OCI-LY3 (cell line): Measurements from ENCODE around the gene PATL1.

Experiments
- H2AFZ ChIP-seq: fragments of 200-600, 300-600 bp; shearing (Covaris generic); 2 replicates; pipeline ENCODE4 v1.6.0; 2014; ENCODE audit warnings: antibody characterized with exemption, low read depth, low read length
- H3K27ac ChIP-seq: fragments of 200-600, 300-600 bp; sonication (generic); 2 replicates; pipeline ENCODE4 v1.5.1; 2014; ENCODE audit warnings: mild to moderate bottlenecking, low read length, moderate library complexity, mixed read lengths
- H3K27me3 ChIP-seq: fragments of 200-600, 300-600 bp; sonication (generic); 2 replicates; pipeline ENCODE4 v1.6.1; 2014; ENCODE audit warnings: low read depth, low read length, mixed read lengths
- H3K36me3 ChIP-seq: fragments of 200-600, 300-600 bp; sonication (generic); replicated peaks from 2 replicates; pipeline ENCODE3; 2014; ENCODE audit warnings: low read depth, low read length, mixed read lengths
- H3K4me1 ChIP-seq: fragments of 300-600, 200-600 bp; sonication (generic); 2 replicates; pipeline ENCODE4 v1.6.1; 2014; ENCODE audit warnings: low read length, mixed read lengths
- H3K4me2 ChIP-seq: fragments of 200-600, 300-600 bp; sonication (generic); 2 replicates; pipeline ENCODE4 v1.6.1; 2014; ENCODE audit warnings: low read length, mixed read lengths
- H3K4me3 ChIP-seq: fragments of 300-600, 200-600 bp; sonication (generic); 2 replicates; pipeline ENCODE4 v1.5.1; 2014; ENCODE audit warnings: antibody characterized with exemption, mild to moderate bottlenecking, low read length, moderate library complexity
- H3K79me2 ChIP-seq: fragments of 300-600, 200-600 bp; shearing (Covaris generic); 2 replicates; pipeline ENCODE4 v1.6.1; 2014; ENCODE audit warnings: mild to moderate bottlenecking, low read length, mixed read lengths
- H3K9ac ChIP-seq: fragments of 300-600, 200-600 bp; shearing (Covaris generic); 2 replicates; pipeline ENCODE4 v1.6.0; 2014; ENCODE audit warnings: mild to moderate bottlenecking, low read length, moderate library complexity
- H3K9me3 ChIP-seq: fragments of 200-600, 300-600 bp; shearing (Covaris generic); 2 replicates; pipeline ENCODE4 v1.6.1; 2014; ENCODE audit warnings: low read length, mixed read lengths; ENCODE audit not compliant: insufficient read depth
- H4K20me1 ChIP-seq: fragments of 200-600, 300-600 bp; sonication (generic); 2 replicates; pipeline ENCODE4 v1.6.1; 2016; ENCODE audit warnings: low read length, mixed read lengths; ENCODE audit not compliant: insufficient read depth
- EZH2phosphoT487 ChIP-seq: fragments of 200-600 bp; shearing (Covaris generic); IDR thresholded peaks from 2 replicates; pipeline ENCODE4 v1.6.1; 2018; ENCODE audit warnings: antibody characterized with exemption, mixed run types, low read depth
- TF ChIP-seq, protein P1 (sequence below): fragments of 200-600, 300-600 bp; sonication (generic); IDR thresholded peaks from 2 replicates; pipeline ENCODE4 v1.5.1; 2014; ENCODE audit warnings: antibody characterized with exemption, low read length, low read depth

Gene PATL1

DNA sequence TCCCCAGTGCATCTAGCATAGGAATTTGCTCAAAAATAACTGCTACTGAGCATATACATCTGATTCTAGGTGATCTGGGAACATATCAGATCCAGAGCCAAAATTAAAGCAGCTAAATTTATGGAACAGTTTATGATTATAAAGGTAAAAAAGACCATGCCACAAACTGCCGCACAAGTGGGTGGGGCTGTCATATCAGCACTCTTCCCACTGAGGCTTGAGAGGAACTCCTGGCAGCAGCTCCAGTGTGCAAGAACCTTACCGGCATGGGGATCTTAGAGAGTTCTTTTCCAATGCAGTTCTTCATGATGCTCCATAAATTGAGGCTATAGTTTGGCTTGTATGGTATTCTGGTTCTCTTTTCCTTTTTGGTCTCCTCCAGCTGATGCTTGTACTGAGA lies 68.6 kb downstream of the PATL1 start:
- Histone ChIP-seq H3K27ac (no peak overlapping the region), H3K27me3 (no peaks in the 10 kb centered on the region), H4K20me1 (peaks cover 4% of the 10 kb centered on the region; the same call in 1 of the 2 replicates), H3K36me3 (peaks cover 67% of the 10 kb centered on the region), H3K79me2 (peaks cover 3% of the 10 kb centered on the region; the same call in 1 of the 2 replicates), H3K9ac (no peak overlapping the region), H3K4me2 (no peak overlapping the region), H3K4me3 (no peak overlapping the region), H3K4me1 (no peaks in the 10 kb centered on the region), H3K9me3 (no peaks in the 10 kb centered on the region), H2AFZ (no peak overlapping the region)
- TF ChIP-seq EZH2phosphoT487: no peak
- TF ChIP-seq, protein P1, sequence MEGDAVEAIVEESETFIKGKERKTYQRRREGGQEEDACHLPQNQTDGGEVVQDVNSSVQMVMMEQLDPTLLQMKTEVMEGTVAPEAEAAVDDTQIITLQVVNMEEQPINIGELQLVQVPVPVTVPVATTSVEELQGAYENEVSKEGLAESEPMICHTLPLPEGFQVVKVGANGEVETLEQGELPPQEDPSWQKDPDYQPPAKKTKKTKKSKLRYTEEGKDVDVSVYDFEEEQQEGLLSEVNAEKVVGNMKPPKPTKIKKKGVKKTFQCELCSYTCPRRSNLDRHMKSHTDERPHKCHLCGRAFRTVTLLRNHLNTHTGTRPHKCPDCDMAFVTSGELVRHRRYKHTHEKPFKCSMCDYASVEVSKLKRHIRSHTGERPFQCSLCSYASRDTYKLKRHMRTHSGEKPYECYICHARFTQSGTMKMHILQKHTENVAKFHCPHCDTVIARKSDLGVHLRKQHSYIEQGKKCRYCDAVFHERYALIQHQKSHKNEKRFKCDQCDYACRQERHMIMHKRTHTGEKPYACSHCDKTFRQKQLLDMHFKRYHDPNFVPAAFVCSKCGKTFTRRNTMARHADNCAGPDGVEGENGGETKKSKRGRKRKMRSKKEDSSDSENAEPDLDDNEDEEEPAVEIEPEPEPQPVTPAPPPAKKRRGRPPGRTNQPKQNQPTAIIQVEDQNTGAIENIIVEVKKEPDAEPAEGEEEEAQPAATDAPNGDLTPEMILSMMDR: no peak

DNA sequence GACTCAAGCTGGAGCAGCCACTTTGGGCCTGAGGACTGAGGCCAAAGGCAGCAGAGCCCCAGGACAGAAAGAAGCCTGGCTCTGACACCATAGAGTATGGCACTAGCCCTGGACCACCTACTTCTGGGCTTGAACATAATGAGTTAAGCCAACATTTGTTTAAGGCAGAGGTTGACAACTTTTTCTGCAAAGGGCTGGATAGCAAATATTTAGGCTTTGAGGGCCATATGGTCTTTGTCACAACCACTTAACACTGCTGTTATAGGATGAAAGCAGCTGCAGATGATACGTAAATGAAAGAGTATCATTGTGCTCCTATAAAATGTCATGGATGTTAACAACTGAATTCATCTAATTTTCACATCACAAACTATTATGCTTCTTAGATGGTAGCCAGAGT lies 69.9 kb downstream of the PATL1 start:
- H3K27ac ChIP-seq: no peak overlapping the region
- no peak overlapping the region for H3K9ac ChIP-seq
- no peaks in the 10 kb centered on the region for H3K4me1 ChIP-seq
- no peaks in the 10 kb centered on the region for H3K27me3 ChIP-seq
- no peaks in the 10 kb centered on the region for H3K9me3 ChIP-seq
- H3K4me3 ChIP-seq: no peak overlapping the region
- no peak overlapping the region for H3K4me2 ChIP-seq
- no peak overlapping the region for H2AFZ ChIP-seq
- TF ChIP-seq, protein P1: no peak
- no peak for TF ChIP-seq EZH2phosphoT487
- peaks cover 1% of the 10 kb centered on the region; the same call in 1 of the 2 replicates for H3K79me2 ChIP-seq
- H3K36me3 ChIP-seq: peaks cover 80% of the 10 kb centered on the region
- H4K20me1 ChIP-seq: peaks cover 4% of the 10 kb centered on the region; the same call in 1 of the 2 replicates
